HCT116 (cell line): Measurements from ENCODE around the gene TMEM256. TPM values are rescaled to one million over a fixed set of nuclear protein-coding genes. Genes with fewer than 3 reads are reported as not detected.

ENCODE experiments used
- ATAC-seq: fragments of 200-7000 bp; cut with Tn5 transposase; 2 replicates; pipeline ENCODE4 v1.9.1; 2020; ENCODE audit warnings: mild to moderate bottlenecking, moderate library complexity
- BruUV-seq: library from RNA; stranded (reverse); fragments of 400-500 nt; replicated peaks from 2 replicates; lab custom pipeline; 2021; lab: Mats Ljungman, UMichigan
- CTCF ChIA-PET: fragments of 300-600 bp; sonication (Branson Sonifier 250); formaldehyde crosslinking; loops from one replicate; lab custom pipeline; 2021; ENCODE audit warnings: antibody characterized with exemption; lab: Charles Lee
- POLR2A ChIA-PET: fragments of 300-600, 350-600 bp; sonication (Branson Sonifier 250); formaldehyde crosslinking; loops from one replicate; lab custom pipeline; 2021; ENCODE audit warnings: antibody characterized with exemption; lab: Charles Lee
- RAD21 ChIA-PET, 2 experiments: fragments of 300-600 bp; sonication (Branson Sonifier 250); formaldehyde crosslinking; loops; one replicate each; lab custom pipeline; 2023; ENCODE audit warnings: low total read pairs in 2 of 2; ENCODE audit not compliant: uncharacterized antibody in 2 of 2, unreplicated experiment in 2 of 2, low non-redundant PET in 1 of 2; lab: Charles Lee
- DNase-seq: peaks from one replicate; pipeline ENCODE4 v3.0.0-alpha.2; 2010; ENCODE audit warnings: low read depth, low spot score
- H2AFZ ChIP-seq: fragments of 200-600 bp; shearing (Covaris generic), sonication (generic); 2 replicates; pipeline ENCODE4 v1.6.1; 2017; ENCODE audit warnings: low read depth, mixed run types, mixed read lengths, antibody characterized with exemption, low read length; ENCODE audit not compliant: poor library complexity, severe bottlenecking
- H3K27ac ChIP-seq: 2 replicates; pipeline ENCODE4 v1.5.1; 2012; ENCODE audit warnings: low read depth, low read length
- H3K27me3 ChIP-seq: fragments of 200-600 bp; sonication (generic); 2 replicates; pipeline ENCODE4 v1.6.1; 2016; ENCODE audit warnings: mixed run types, low read length, mixed read lengths; ENCODE audit not compliant: insufficient read depth
- H3K36me3 ChIP-seq, 2 experiments: fragments of 200-500 bp in 1 of 2; fragments of 200-600 bp in 1 of 2; sonication (Bioruptor generic) in 1 of 2; sonication (generic) in 1 of 2; 2 replicates each; pipeline versions ENCODE4 v1.5.1 to v1.6.1; 2014 to 2016; ENCODE audit warnings: low read length in 2 of 2, inconsistent platforms in 1 of 2, mixed read lengths in 1 of 2, mixed run types in 1 of 2; ENCODE audit not compliant: insufficient read depth in 2 of 2, control insufficient read depth in 1 of 2
- H3K4me1 ChIP-seq, 2 experiments: fragments of 200-600 bp in 1 of 2; sonication (generic) in 1 of 2; 2 replicates each; pipeline versions ENCODE4 v1.5.1 to v1.6.1; 2012 to 2017; ENCODE audit warnings: low read length in 2 of 2, inconsistent platforms in 1 of 2, mild to moderate bottlenecking in 1 of 2, mixed read lengths in 1 of 2, mixed run types in 1 of 2, moderate library complexity in 1 of 2; ENCODE audit not compliant: insufficient read depth in 2 of 2, control insufficient read depth in 1 of 2
- H3K4me2 ChIP-seq: fragments of 200-600 bp; sonication (generic); 2 replicates; pipeline ENCODE4 v1.6.1; 2017; ENCODE audit warnings: mixed run types, low read length, mixed read lengths
- H3K4me3 ChIP-seq, 2 experiments: fragments of 200-600 bp in 1 of 2; sonication (generic) in 1 of 2; replicated peaks in 1 of 2; 2 replicates each; pipeline ENCODE4 v1.5.1; 2011 to 2016; ENCODE audit warnings: low read length in 2 of 2, control low read depth in 1 of 2, low read depth in 1 of 2, mild to moderate bottlenecking in 1 of 2, mixed read lengths in 1 of 2, mixed run types in 1 of 2
- H3K79me2 ChIP-seq: fragments of 200-600 bp; sonication (generic); 2 replicates; pipeline ENCODE4 v1.6.1; 2017; ENCODE audit warnings: mild to moderate bottlenecking, mixed run types, low read length, moderate library complexity, mixed read lengths; ENCODE audit not compliant: insufficient read depth
- H3K9ac ChIP-seq: fragments of 200-600 bp; sonication (generic); 2 replicates; pipeline ENCODE4 v1.6.1; 2016; ENCODE audit warnings: low read length, mixed read lengths
- H3K9me2 ChIP-seq: fragments of 200-600 bp; sonication (generic), shearing (Covaris generic); 2 replicates; pipeline ENCODE4 v1.6.1; 2017; ENCODE audit warnings: mixed run types, mild to moderate bottlenecking, moderate library complexity; ENCODE audit not compliant: insufficient read depth
- H3K9me3 ChIP-seq, 2 experiments: fragments of 200-500 bp in 1 of 2; fragments of 200-600 bp in 1 of 2; sonication (Bioruptor generic) in 1 of 2; sonication (generic) in 1 of 2; 2 replicates each; pipeline ENCODE4 v1.6.1; 2014 to 2017; ENCODE audit warnings: low read length in 2 of 2, mixed read lengths in 2 of 2, inconsistent platforms in 1 of 2, low read depth in 1 of 2, mild to moderate bottlenecking in 1 of 2, mixed run types in 1 of 2, moderate library complexity in 1 of 2; ENCODE audit not compliant: control insufficient read depth in 1 of 2, insufficient read depth in 1 of 2
- H4K20me1 ChIP-seq: fragments of 200-600 bp; sonication (generic), shearing (Covaris generic); 2 replicates; pipeline ENCODE4 v1.6.1; 2017; ENCODE audit warnings: mixed run types, mild to moderate bottlenecking, moderate library complexity; ENCODE audit not compliant: insufficient read depth
- ATF3 ChIP-seq: IDR thresholded peaks from 2 replicates; pipeline ENCODE4 v1.6.1; 2012
- CBX3 ChIP-seq: IDR thresholded peaks from 2 replicates; pipeline ENCODE4 v1.6.1; 2012; ENCODE audit warnings: low read depth
- EGR1 ChIP-seq: IDR thresholded peaks from 2 replicates; pipeline ENCODE4 v1.6.1; 2012; ENCODE audit warnings: low read depth
- ELF1 ChIP-seq: IDR thresholded peaks from 2 replicates; pipeline ENCODE4 v1.6.1; 2012; ENCODE audit warnings: low read depth, borderline replicate concordance
- EZH2 ChIP-seq: fragments of 200-600 bp; sonication (generic); IDR thresholded peaks from 2 replicates; pipeline ENCODE4 v1.6.1; 2017; ENCODE audit warnings: antibody characterized with exemption, mixed run types
- EZH2phosphoT487 ChIP-seq: fragments of 200-600 bp; IDR thresholded peaks from 2 replicates; pipeline ENCODE4 v1.6.1; 2018; ENCODE audit warnings: antibody characterized with exemption, borderline replicate concordance
- FOSL1 ChIP-seq: IDR thresholded peaks from 2 replicates; pipeline ENCODE4 v1.6.1; 2012; ENCODE audit warnings: low read depth
- JUND ChIP-seq: IDR thresholded peaks from 2 replicates; pipeline ENCODE4 v1.6.1; 2012
- MAX ChIP-seq: IDR thresholded peaks from 2 replicates; pipeline ENCODE4 v1.6.1; 2012
- POLR2A ChIP-seq: IDR thresholded peaks from 2 replicates; pipeline ENCODE4 v1.7.0; 2011; ENCODE audit warnings: borderline replicate concordance; ENCODE audit not compliant: insufficient read depth, insufficient read length; ENCODE audit errors: extremely low read depth
- POLR2AphosphoS5 ChIP-seq: IDR thresholded peaks from 2 replicates; pipeline ENCODE4 v1.6.1; 2011; ENCODE audit warnings: mild to moderate bottlenecking, low read depth, low read length, moderate library complexity
- RAD21 ChIP-seq: IDR thresholded peaks from 2 replicates; pipeline ENCODE4 v1.6.1; 2012; ENCODE audit warnings: low read depth, mild to moderate bottlenecking
- SIN3A ChIP-seq: IDR thresholded peaks from 2 replicates; pipeline ENCODE4 v1.6.1; 2012; ENCODE audit warnings: low read depth
- SRF ChIP-seq: IDR thresholded peaks from 2 replicates; pipeline ENCODE4 v1.6.1; 2012; ENCODE audit warnings: low read depth
- TCF7L2 ChIP-seq: IDR thresholded peaks from 2 replicates; pipeline ENCODE4 v1.7.0; 2011; ENCODE audit warnings: borderline replicate concordance, inconsistent platforms; ENCODE audit not compliant: insufficient read depth, insufficient read length; ENCODE audit errors: extremely low read depth
- YY1 ChIP-seq: IDR thresholded peaks from 2 replicates; pipeline ENCODE4 v1.6.1; 2011; ENCODE audit warnings: low read length, low read depth, moderate library complexity, mild to moderate bottlenecking; ENCODE audit not compliant: insufficient replicate concordance; ENCODE audit errors: extremely low read depth
- ZFX ChIP-seq: fragments of 450-650 bp; IDR thresholded peaks from 2 replicates; pipeline ENCODE4 v1.6.1; 2017
- ZNF274 ChIP-seq: fragments of 200-500 bp; sonication (Bioruptor generic); IDR thresholded peaks from 2 replicates; pipeline ENCODE4 v1.6.1; 2014; ENCODE audit warnings: mild to moderate bottlenecking, low read depth, low read length, inconsistent platforms
- intact Hi-C: fragments of 100-400 bp; cut with micrococcal nuclease; formaldehyde crosslinking; loops from 2 replicates; pipeline ENCODE4 v1.10.0; 2022
- total RNA-seq: library from RNA; stranded (reverse); gene quantifications from one replicate; pipeline ENCODE4 v1.2.1, GENCODE V29; 2021; ENCODE audit not compliant: unreplicated experiment
- TF ChIP-seq, protein P1 (sequence below): IDR thresholded peaks from 2 replicates; pipeline ENCODE4 v1.6.1; 2011; ENCODE audit warnings: mild to moderate bottlenecking, low read length, moderate library complexity; ENCODE audit not compliant: insufficient replicate concordance; ENCODE audit errors: extremely low read depth

The TMEM256 gene
- total RNA-seq, 1 experiment from 2014 or later, result 110 TPM

GRCh38 chr17:7379134-7379533 is 24.8 kb downstream of the TMEM256 start:
- no TSS peak for BruUV-seq

More at GRCh38 chr17:7379134-7379533, 24.8 kb downstream of the TMEM256 start:
- no peaks in the 10 kb centered on the region for H3K27me3 ChIP-seq
- ChIA-PET CTCF (interaction anchor here (1.6 kb wide), 1 partner anchor 23 kb away, joined by 5 read pairs; no protein-coding TSS in a partner anchor), RAD21 (no interaction called here), POLR2A (no interaction called here)
- H3K79me2 ChIP-seq, result peaks cover 8% of the 10 kb centered on the region; the same call in 1 of the 2 replicates
- H3K27ac ChIP-seq, result no peak overlapping the region
- peaks cover 0 to 9% of the 10 kb centered on the region in 2 experiments; a peak in 1 of 4 replicates for H3K36me3 ChIP-seq
- H2AFZ ChIP-seq, result no peak overlapping the region
- H3K9me2 ChIP-seq, result no peaks in the 10 kb centered on the region
- ATAC-seq, result no peak
- no peak overlapping the region for H3K4me3 ChIP-seq
- H4K20me1 ChIP-seq, result no peaks in the 10 kb centered on the region
- H3K9ac ChIP-seq, result no peak overlapping the region
- DNase-seq, result no peak
- TF ChIP-seq EZH2 (no peak), ZFX (no peak), POLR2AphosphoS5 (no peak), EGR1 (no peak), ZNF274 (no peak), FOSL1 (no peak), EZH2phosphoT487 (no peak), POLR2A (no peak), YY1 (no peak), RAD21 (no peak), SIN3A (no peak), SRF (no peak), CBX3 (no peak), TCF7L2 (no peak), ATF3 (no peak), ELF1 (no peak), MAX (no peak), JUND (no peak)
- TF ChIP-seq, protein P1, sequence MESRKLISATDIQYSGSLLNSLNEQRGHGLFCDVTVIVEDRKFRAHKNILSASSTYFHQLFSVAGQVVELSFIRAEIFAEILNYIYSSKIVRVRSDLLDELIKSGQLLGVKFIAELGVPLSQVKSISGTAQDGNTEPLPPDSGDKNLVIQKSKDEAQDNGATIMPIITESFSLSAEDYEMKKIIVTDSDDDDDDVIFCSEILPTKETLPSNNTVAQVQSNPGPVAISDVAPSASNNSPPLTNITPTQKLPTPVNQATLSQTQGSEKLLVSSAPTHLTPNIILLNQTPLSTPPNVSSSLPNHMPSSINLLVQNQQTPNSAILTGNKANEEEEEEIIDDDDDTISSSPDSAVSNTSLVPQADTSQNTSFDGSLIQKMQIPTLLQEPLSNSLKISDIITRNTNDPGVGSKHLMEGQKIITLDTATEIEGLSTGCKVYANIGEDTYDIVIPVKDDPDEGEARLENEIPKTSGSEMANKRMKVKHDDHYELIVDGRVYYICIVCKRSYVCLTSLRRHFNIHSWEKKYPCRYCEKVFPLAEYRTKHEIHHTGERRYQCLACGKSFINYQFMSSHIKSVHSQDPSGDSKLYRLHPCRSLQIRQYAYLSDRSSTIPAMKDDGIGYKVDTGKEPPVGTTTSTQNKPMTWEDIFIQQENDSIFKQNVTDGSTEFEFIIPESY, result no peak
- H3K9me3 ChIP-seq, result 0 out of 4 replicates have a peak, but pooled peaks cover 0 to 7% of the 10 kb centered on the region in 2 experiments
- intact Hi-C loops, result no loop called here
- H3K4me1 ChIP-seq, result peaks cover 8 to 26% of the 10 kb centered on the region in 2 experiments; a peak in 3 of 4 replicates
- H3K4me2 ChIP-seq, result no peak overlapping the region
